Tibial artery (tissue), 4 donors: Measurements from ENCODE around the gene TTC17.

ENCODE experiments used
- DNase-seq, 2 donors: peaks; one replicate each; pipeline ENCODE4 v3.0.0-alpha.2; 2019
- H3K27ac ChIP-seq, 2 donors: fragments of 200-600 bp; sonication (generic) in 1 of 2; 1 replicate in 1 of 2; 2 replicates in 1 of 2; pipeline ENCODE4 v1.5.1; 2018 to 2019; ENCODE audit warnings: mild to moderate bottlenecking in 1 of 2
- H3K27me3 ChIP-seq, 2 donors: fragments of 200-600 bp; sonication (generic) in 1 of 2; one replicate each; pipeline versions ENCODE4 v1.5.1 to v1.6.0; 2016 to 2019
- H3K36me3 ChIP-seq, 3 donors: fragments of 200-600 bp; sonication (generic) in 2 of 3; one replicate each; pipeline ENCODE4 v1.5.1; 2016 to 2019; ENCODE audit warnings: mild to moderate bottlenecking in 2 of 3
- H3K4me1 ChIP-seq, 4 donors: fragments of 200-600 bp; sonication (generic) in 2 of 4; 1 replicate in 3 of 4; 2 replicates in 1 of 4; pipeline ENCODE4 v1.5.1; 2016 to 2019
- H3K4me3 ChIP-seq, 2 donors: fragments of 200-600 bp; sonication (generic) in 1 of 2; 1 replicate in 1 of 2; 2 replicates in 1 of 2; pipeline ENCODE4 v1.5.1; 2018 to 2019; ENCODE audit warnings: mild to moderate bottlenecking in 2 of 2
- H3K9me3 ChIP-seq, 3 donors: fragments of 200-600 bp; sonication (generic) in 1 of 3; one replicate each; pipeline ENCODE4 v1.5.1; 2016 to 2019
- intact Hi-C: fragments of 100-400 bp; cut with DNase I; formaldehyde crosslinking; loops from one replicate; pipeline ENCODE4 v1.15.0; 2023; ENCODE audit warnings: low total_unique reads
- TF ChIP-seq, protein P1 (sequence below), 2 experiments: fragments of 200-600 bp in 1 of 2; fragments of 450-650 bp in 1 of 2; IDR thresholded peaks; one replicate each; pipeline ENCODE4 v1.5.1; 2017 to 2019; ENCODE audit warnings: antibody characterized with exemption in 2 of 2, mild to moderate bottlenecking in 1 of 2, moderate library complexity in 1 of 2

The TTC17 gene

GRCh38 chr11:43384393-43384792, 25.7 kb downstream of the TTC17 start:
- Histone ChIP-seq H3K9me3 (no peaks in the 10 kb centered on the region), H3K27me3 (no peaks in the 10 kb centered on the region), H3K27ac (no peak overlapping the region), H3K4me3 (no peak overlapping the region), H3K36me3 (peaks cover 0 to 34% (median 11%) of the 10 kb centered on the region in 3 donors), H3K4me1 (no peaks in the 10 kb centered on the region)
- no peak for DNase-seq
- intact Hi-C loops, result no loop called here
- TF ChIP-seq, protein P1, sequence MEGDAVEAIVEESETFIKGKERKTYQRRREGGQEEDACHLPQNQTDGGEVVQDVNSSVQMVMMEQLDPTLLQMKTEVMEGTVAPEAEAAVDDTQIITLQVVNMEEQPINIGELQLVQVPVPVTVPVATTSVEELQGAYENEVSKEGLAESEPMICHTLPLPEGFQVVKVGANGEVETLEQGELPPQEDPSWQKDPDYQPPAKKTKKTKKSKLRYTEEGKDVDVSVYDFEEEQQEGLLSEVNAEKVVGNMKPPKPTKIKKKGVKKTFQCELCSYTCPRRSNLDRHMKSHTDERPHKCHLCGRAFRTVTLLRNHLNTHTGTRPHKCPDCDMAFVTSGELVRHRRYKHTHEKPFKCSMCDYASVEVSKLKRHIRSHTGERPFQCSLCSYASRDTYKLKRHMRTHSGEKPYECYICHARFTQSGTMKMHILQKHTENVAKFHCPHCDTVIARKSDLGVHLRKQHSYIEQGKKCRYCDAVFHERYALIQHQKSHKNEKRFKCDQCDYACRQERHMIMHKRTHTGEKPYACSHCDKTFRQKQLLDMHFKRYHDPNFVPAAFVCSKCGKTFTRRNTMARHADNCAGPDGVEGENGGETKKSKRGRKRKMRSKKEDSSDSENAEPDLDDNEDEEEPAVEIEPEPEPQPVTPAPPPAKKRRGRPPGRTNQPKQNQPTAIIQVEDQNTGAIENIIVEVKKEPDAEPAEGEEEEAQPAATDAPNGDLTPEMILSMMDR (IDR thresholded peaks at IDR 0.05), result no peak

- TF ChIP-seq, protein P1 (IDR thresholded peaks at IDR 0.05), result no peak
- no peak overlapping the region for H3K27ac ChIP-seq
- H3K27me3 ChIP-seq, result no peaks in the 10 kb centered on the region
- no peaks in the 10 kb centered on the region for H3K4me1 ChIP-seq
- no peak for DNase-seq
- peaks cover 49 to 75% (median 62%) of the 10 kb centered on the region in 3 donors for H3K36me3 ChIP-seq
- no peak overlapping the region for H3K4me3 ChIP-seq
- H3K9me3 ChIP-seq, result no peaks in the 10 kb centered on the region
- intact Hi-C loops, result no loop called here
Observed at GRCh38 chr11:43392713-43393112, 34.0 kb downstream of the TTC17 start.

GRCh38 chr11:43393765-43394355, 35.1 kb downstream of the TTC17 start:
- intact Hi-C loops, result no loop called here
- no peaks in the 10 kb centered on the region for H3K4me1 ChIP-seq
- H3K9me3 ChIP-seq, result no peaks in the 10 kb centered on the region
- H3K36me3 ChIP-seq, result peaks cover 60 to 86% (median 70%) of the 10 kb centered on the region in 3 donors
- H3K4me3 ChIP-seq, result no peak overlapping the region
- no peak for DNase-seq
- no peaks in the 10 kb centered on the region for H3K27me3 ChIP-seq
- TF ChIP-seq, protein P1 (IDR thresholded peaks at IDR 0.05), result no peak
- no peak overlapping the region for H3K27ac ChIP-seq

DNA sequence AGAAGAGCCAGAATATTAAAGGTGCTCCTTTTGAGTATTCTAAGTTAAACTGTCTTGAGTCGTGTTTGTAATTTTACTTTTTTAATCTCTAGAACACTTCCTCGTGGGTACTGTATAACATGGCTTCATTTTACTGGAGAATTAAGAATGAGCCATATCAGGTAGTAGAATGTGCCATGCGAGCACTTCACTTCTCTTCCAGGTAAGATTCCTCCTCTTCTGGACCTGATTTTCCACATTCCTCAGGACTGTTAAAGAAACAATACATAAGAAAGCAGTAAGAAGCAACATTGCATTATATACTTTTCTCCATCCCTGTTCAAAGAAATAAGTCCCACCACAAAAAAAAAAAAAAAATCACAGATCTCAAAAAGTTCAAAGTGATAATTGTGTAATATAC, 37.9 kb downstream of the TTC17 start:
- Histone ChIP-seq H3K4me1 (no peaks in the 10 kb centered on the region), H3K9me3 (no peaks in the 10 kb centered on the region), H3K4me3 (no peak overlapping the region), H3K36me3 (peaks cover 62 to 94% (median 65%) of the 10 kb centered on the region in 3 donors), H3K27me3 (no peaks in the 10 kb centered on the region), H3K27ac (no peak overlapping the region)
- intact Hi-C loops, result no loop called here
- DNase-seq, result no peak
- TF ChIP-seq, protein P1 (IDR thresholded peaks at IDR 0.05), result no peak

GRCh38 chr11:43397251-43397650, 38.5 kb downstream of the TTC17 start:
- H3K4me3 ChIP-seq, result no peak overlapping the region
- H3K36me3 ChIP-seq, result peaks cover 62 to 94% (median 64%) of the 10 kb centered on the region in 3 donors
- H3K4me1 ChIP-seq, result no peaks in the 10 kb centered on the region
- no peaks in the 10 kb centered on the region for H3K9me3 ChIP-seq
- H3K27me3 ChIP-seq, result no peaks in the 10 kb centered on the region
- TF ChIP-seq, protein P1 (IDR thresholded peaks at IDR 0.05), result no peak
- DNase-seq, result no peak
- H3K27ac ChIP-seq, result no peak overlapping the region
- intact Hi-C loops, result no loop called here
